Measurements from ENCODE around the gene NUCKS1.

- TF ChIP-seq CTCF (IDR thresholded peaks at IDR 0.05) (no peak), NR2C2 (CRISPR knock-in tag; IDR thresholded peaks at IDR 0.05) (no peak), NFE2L1 (CRISPR knock-in tag; IDR thresholded peaks at IDR 0.05) (no peak)
These were observed 45.1 kb downstream of the NUCKS1 start for GRCh38 chr1:205704903-205705302.
